Stomach (tissue), 9 donors: ENCODE data around the gene DCST1. TPM values are rescaled to one million over a fixed set of nuclear protein-coding genes. Genes with fewer than 3 reads are reported as not detected.

ENCODE experiments used
- DNase-seq, 2 donors: peaks; one replicate each; pipeline versions ENCODE4 v3.0.0 to v3.0.0-alpha.2; 2013 to 2019
- H3K27ac ChIP-seq, 5 donors: fragments of 200-600 bp in 4 of 5; sonication (generic) in 4 of 5; one replicate each; pipeline ENCODE4 v1.5.1; 2013 to 2019; ENCODE audit warnings: mild to moderate bottlenecking in 1 of 5, moderate library complexity in 1 of 5
- H3K27me3 ChIP-seq, 3 donors: fragments of 200-600 bp; sonication (generic); one replicate each; pipeline ENCODE4 v1.5.1; 2017 to 2019; ENCODE audit warnings: mixed run types in 1 of 3
- H3K36me3 ChIP-seq, 4 donors: fragments of 200-600 bp; sonication (generic); 1 replicate in 3 of 4; 2 replicates in 1 of 4; pipeline ENCODE4 v1.5.1; 2016 to 2019
- H3K4me1 ChIP-seq, 4 donors: fragments of 200-600 bp; sonication (generic); one replicate each; pipeline ENCODE4 v1.5.1; 2016 to 2019
- H3K4me3 ChIP-seq, 4 donors: fragments of 200-600 bp; sonication (generic) in 3 of 4; one replicate each; pipeline ENCODE4 v1.5.1; 2016 to 2019; ENCODE audit warnings: mild to moderate bottlenecking in 1 of 4
- H3K9me3 ChIP-seq, 4 donors: fragments of 200-600 bp; sonication (generic); one replicate each; pipeline ENCODE4 v1.5.1; 2016 to 2019
- CTCF ChIP-seq, 7 experiments: fragments of 450-650 bp in 4 of 7; fragments of 200-600 bp in 3 of 7; sonication (generic) in 3 of 7; IDR thresholded peaks; one replicate each; pipeline ENCODE4 v1.5.1; 2016 to 2019; ENCODE audit warnings: antibody characterized with exemption in 7 of 7, control low read depth in 2 of 7, mild to moderate bottlenecking in 1 of 7
- EP300 ChIP-seq: sonication (generic); formaldehyde crosslinking; IDR thresholded peaks from one replicate; pipeline ENCODE4 v1.6.1; 2017; ENCODE audit warnings: antibody characterized with exemption
- POLR2A ChIP-seq, 4 donors: fragments of 450-650 bp; IDR thresholded peaks; one replicate each; pipeline ENCODE4 v1.6.1; 2016; ENCODE audit warnings: antibody characterized with exemption in 4 of 4, control low read depth in 2 of 4, mild to moderate bottlenecking in 1 of 4, moderate library complexity in 1 of 4
- POLR2AphosphoS5 ChIP-seq, 3 donors: sonication (generic); formaldehyde crosslinking; IDR thresholded peaks; one replicate each; pipeline ENCODE4 v1.6.1; 2016; ENCODE audit warnings: antibody characterized with exemption in 3 of 3
- WGBS, 5 donors: extraction: QIAGEN DNeasy Blood & Tissue Kit in 3 of 5; methylation state at CpG; one replicate each; pipeline versions ENCODE4 v1.1.5 to v1.1.7; 2013 to 2018; 5-methylcytosine and 5-hydroxymethylcytosine counted together
- intact Hi-C: fragments of 100-400 bp; cut with DNase I; formaldehyde crosslinking; loops from one replicate; pipeline ENCODE4 v1.15.1; 2023; ENCODE audit warnings: low total_unique reads
- polyA plus RNA-seq, 3 donors: library from polyadenylated mRNA; stranded (reverse); fragments of 200-250 nt; gene quantifications; one replicate each; pipeline ENCODE4 v1.2.3, GENCODE V29; 2013
- total RNA-seq, 5 donors: library from RNA; depleted of rRNA; stranded (reverse); fragments of >200 nt; gene quantifications; one replicate each; pipeline versions ENCODE4 v1.1.0 to v1.2.3, GENCODE V29; 2014 to 2016
- donor health status: healthy with polysubstance abuse.
- donor health status: Bipolar disorder and iron deficiency.
- donor health status: healthy.

DCST1 gene
- total and polyA plus RNA-seq, 8 donors = 0.13 to 0.89 (median 0.18) TPM; not detected in 5

- 57 to 66% (median 64%) methylated on average over 2 to 9 of the region's 9 CpGs for WGBS, 5 donors
- intact Hi-C loops = no loop called here
Measured at GRCh38 chr1:155026154-155026553, 7.5 kb upstream of the DCST1 start.

GRCh38 chr1:155026588-155026987 lies 7.0 kb upstream of the DCST1 start:
- no peaks in the 10 kb centered on the region for H3K27me3 ChIP-seq
- DNase-seq = no peak
- intact Hi-C loops = no loop called here
- no peak overlapping the region for H3K4me3 ChIP-seq
- WGBS, 5 donors = 87 to 91% (median 89%) methylated on average over 6 of the region's 6 CpGs
- H3K36me3 ChIP-seq = no peaks in the 10 kb centered on the region
- H3K27ac ChIP-seq = no peak overlapping the region
- TF ChIP-seq CTCF (IDR thresholded peaks at IDR 0.05) (no peak), POLR2AphosphoS5 (IDR thresholded peaks at IDR 0.05) (no peak)
- no peaks in the 10 kb centered on the region for H3K9me3 ChIP-seq
- peaks cover 0 to 8% (median 2%) of the 10 kb centered on the region in 4 donors for H3K4me1 ChIP-seq

More at GRCh38 chr1:155026154-155026553, 7.5 kb upstream of the DCST1 start:
- peaks cover 0 to 8% (median 2%) of the 10 kb centered on the region in 4 donors for H3K4me1 ChIP-seq
- no peak overlapping the region for H3K4me3 ChIP-seq
- no peaks in the 10 kb centered on the region for H3K27me3 ChIP-seq
- no peaks in the 10 kb centered on the region for H3K36me3 ChIP-seq
- H3K9me3 ChIP-seq = no peaks in the 10 kb centered on the region
- TF ChIP-seq EP300 (no peak), CTCF (IDR thresholded peaks at IDR 0.05) (no peak), POLR2AphosphoS5 (IDR thresholded peaks at IDR 0.05) (no peak), POLR2A (IDR thresholded peaks at IDR 0.05) (no peak)
- no peak for DNase-seq
- H3K27ac ChIP-seq = no peak overlapping the region

GRCh38 chr1:155029513-155030242 lies 3.9 kb upstream of the DCST1 start:
- H3K4me1 ChIP-seq = no peaks in the 10 kb centered on the region
- no peaks in the 10 kb centered on the region for H3K36me3 ChIP-seq
- intact Hi-C loops = no loop called here
- no peaks in the 10 kb centered on the region for H3K27me3 ChIP-seq
- H3K4me3 ChIP-seq = no peak overlapping the region
- DNase-seq = no peak
- WGBS, 5 donors = 78 to 87% (median 80%) methylated on average over 16 of the region's 16 CpGs
- TF ChIP-seq EP300 = no peak
- no peak for TF ChIP-seq POLR2A (IDR thresholded peaks at IDR 0.05)
- no peak for TF ChIP-seq POLR2AphosphoS5 (IDR thresholded peaks at IDR 0.05)
- no peak for TF ChIP-seq CTCF (IDR thresholded peaks at IDR 0.05)
- no peak overlapping the region for H3K27ac ChIP-seq
- no peaks in the 10 kb centered on the region for H3K9me3 ChIP-seq

GRCh38 chr1:155030243-155030795 lies 3.3 kb upstream of the DCST1 start:
- no peaks in the 10 kb centered on the region for H3K4me1 ChIP-seq
- WGBS, 5 donors = 77 to 96% (median 85%) methylated on average over 3 to 15 of the region's 15 CpGs
- no peak for TF ChIP-seq EP300
- TF ChIP-seq CTCF (IDR thresholded peaks at IDR 0.05) = no peak
- no peak for TF ChIP-seq POLR2A (IDR thresholded peaks at IDR 0.05)
- TF ChIP-seq POLR2AphosphoS5 (IDR thresholded peaks at IDR 0.05) = no peak
- no peak for DNase-seq
- no peak overlapping the region for H3K27ac ChIP-seq
- no peaks in the 10 kb centered on the region for H3K36me3 ChIP-seq
- no peak overlapping the region for H3K4me3 ChIP-seq
- intact Hi-C loops = no loop called here
- H3K9me3 ChIP-seq = no peaks in the 10 kb centered on the region
- H3K27me3 ChIP-seq = no peaks in the 10 kb centered on the region
